Natural killer cell treated with Interleukin-12 subunit alpha and Interleukin-12 subunit beta and Interleukin-15 and Interleukin-18, amount 100 ng/mL, for 72 hours (primary cell): ENCODE measurements around the gene GPN1. TPM values are rescaled to one million over a fixed set of nuclear protein-coding genes. Genes with fewer than 3 reads are reported as not detected.
"Not testable (repeated sequence)": the region's sequence is repeated elsewhere in the genome, so short reads cannot be mapped to it uniquely, and the experiment has no call there.

ENCODE experiments used
- ATAC-seq, 2 donors: fragments of 150-1000 bp; cut with Tn5 transposase in 1 of 2; sonication (Bioruptor Pico), chemical (Tn5 transposase) in 1 of 2; 2 replicates each; pipeline ENCODE4 v1.10.0; 2021
- DNase-seq: peaks from one replicate; pipeline ENCODE4 v3.0.0; 2022; ENCODE audit warnings: low spot score
- H3K27ac Mint-ChIP-seq, 2 donors: 1 replicate in 1 of 2; 2 replicates in 1 of 2; pipeline ENCODE4 v1.8.0; 2022; ENCODE audit warnings: mixed read lengths in 2 of 2, mild to moderate bottlenecking in 1 of 2, moderate library complexity in 1 of 2
- H3K27me3 Mint-ChIP-seq, 2 donors: 1 replicate in 1 of 2; 2 replicates in 1 of 2; pipeline ENCODE4 v1.8.0; 2022; ENCODE audit warnings: mixed read lengths in 2 of 2
- H3K36me3 Mint-ChIP-seq: one replicate; pipeline ENCODE4 v1.8.0; 2022; ENCODE audit warnings: mixed read lengths
- H3K4me1 Mint-ChIP-seq, 2 donors: 1 replicate in 1 of 2; 2 replicates in 1 of 2; pipeline ENCODE4 v1.8.0; 2022; ENCODE audit warnings: low read depth in 2 of 2, mixed read lengths in 2 of 2, mild to moderate bottlenecking in 1 of 2
- H3K4me3 Mint-ChIP-seq: one replicate; pipeline ENCODE4 v1.8.0; 2022; ENCODE audit warnings: mixed read lengths
- H3K9me3 Mint-ChIP-seq: 2 replicates; pipeline ENCODE4 v1.8.0; 2022; ENCODE audit warnings: mixed read lengths
- total RNA-seq, 2 donors: library from RNA; stranded (reverse); gene quantifications; one replicate each; pipeline ENCODE4 v1.2.3, GENCODE V29; 2022

GPN1 gene
- total RNA-seq, 2 donors from 2014 or later = 32.7 to 36.9 TPM

DNA sequence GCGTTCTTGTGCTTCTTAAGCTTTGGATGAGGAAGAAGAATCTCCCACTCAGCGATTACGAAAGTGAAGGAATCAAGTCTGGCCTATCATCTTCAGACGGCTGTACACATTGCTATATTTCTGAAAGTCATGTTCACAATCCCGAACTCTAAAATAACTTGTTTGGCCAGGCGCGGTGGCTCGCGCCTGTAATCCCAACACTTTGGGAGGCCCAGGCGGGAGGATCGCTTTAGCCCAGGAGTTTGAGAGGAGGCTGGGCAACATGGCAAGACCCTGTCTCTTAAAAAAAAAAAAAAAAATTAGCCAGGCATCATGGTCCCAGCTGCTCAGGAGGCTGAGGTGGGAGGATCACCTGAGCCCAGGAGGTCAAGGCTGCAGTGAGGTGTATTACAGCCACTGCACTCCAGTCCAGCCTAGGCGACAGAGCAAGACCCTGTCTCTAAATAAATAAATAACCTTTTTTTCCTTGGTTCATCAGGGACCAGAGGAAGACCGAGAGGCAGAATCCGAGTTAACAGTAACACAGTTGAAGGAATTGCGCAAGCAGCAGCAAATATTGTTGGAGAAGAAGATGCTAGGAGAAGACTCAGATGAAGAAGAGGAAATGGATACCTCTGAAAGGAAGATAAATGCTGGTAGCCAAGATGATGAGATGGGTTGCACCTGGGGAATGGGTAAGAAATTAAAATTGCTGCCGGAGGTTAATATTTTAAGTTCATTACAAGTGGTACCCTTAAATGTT, 35.9 kb downstream of the GPN1 start:
- H3K4me3 Mint-ChIP-seq = peak overlapping the region; percentile 97
- H3K36me3 Mint-ChIP-seq = peaks cover 23% of the 10 kb centered on the region
- peaks cover 37 to 39% of the 10 kb centered on the region in 2 donors for H3K4me1 Mint-ChIP-seq
- H3K9me3 Mint-ChIP-seq = no peaks in the 10 kb centered on the region
- H3K27me3 Mint-ChIP-seq = no peaks in the 10 kb centered on the region
- no peak for DNase-seq
- ATAC-seq = no peak
- peak overlapping the region; percentile 98 to 99 for H3K27ac Mint-ChIP-seq

DNA sequence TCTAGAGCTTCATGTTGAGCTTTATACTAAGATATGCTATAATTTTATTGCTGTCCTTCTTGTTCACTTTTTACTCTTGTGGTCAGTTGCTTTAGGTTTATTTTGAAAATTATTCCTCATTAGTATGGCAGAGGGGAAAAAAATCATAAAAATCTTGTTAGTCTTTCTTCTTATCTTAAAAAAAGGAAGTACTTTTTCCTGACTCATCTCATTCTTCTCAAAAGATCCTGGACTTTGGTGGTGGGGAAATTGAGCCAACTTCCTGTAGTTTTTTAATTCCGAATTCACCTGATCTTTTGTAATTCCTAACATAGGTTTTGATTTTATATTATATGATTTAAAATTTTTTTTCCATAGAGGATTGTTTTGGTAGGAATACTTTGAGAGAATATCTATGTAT, 38.6 kb downstream of the GPN1 start:
- ATAC-seq (no peak), DNase-seq (no peak)
- Mint-ChIP-seq H3K4me3 (no peak overlapping the region), H3K36me3 (peaks cover 18% of the 10 kb centered on the region), H3K27ac (no peak overlapping the region), H3K9me3 (no peaks in the 10 kb centered on the region), H3K27me3 (no peaks in the 10 kb centered on the region), H3K4me1 (peaks cover 20 to 30% of the 10 kb centered on the region in 2 donors)

- DNase-seq (no peak), ATAC-seq (no peak)
- H3K27ac Mint-ChIP-seq = no peak overlapping the region
- H3K4me3 Mint-ChIP-seq = no peak overlapping the region
- peaks cover 32% of the 10 kb centered on the region for H3K36me3 Mint-ChIP-seq
- H3K4me1 Mint-ChIP-seq = peaks cover 0 to 12% of the 10 kb centered on the region in 2 donors
- no peaks in the 10 kb centered on the region for H3K9me3 Mint-ChIP-seq
- no peaks in the 10 kb centered on the region for H3K27me3 Mint-ChIP-seq
Observed at GRCh38 chr2:27671235-27671634, 42.4 kb downstream of the GPN1 start.

- H3K27ac Mint-ChIP-seq = no peak overlapping the region
- ATAC-seq (no peak), DNase-seq (no peak)
- peaks cover 0 to 7% of the 10 kb centered on the region in 2 donors for H3K4me1 Mint-ChIP-seq
- H3K9me3 Mint-ChIP-seq = no peaks in the 10 kb centered on the region
- no peaks in the 10 kb centered on the region for H3K27me3 Mint-ChIP-seq
- H3K4me3 Mint-ChIP-seq = no peak overlapping the region
- H3K36me3 Mint-ChIP-seq = peaks cover 38% of the 10 kb centered on the region
Observed at GRCh38 chr2:27672723-27673486, 44.1 kb downstream of the GPN1 start.

DNA sequence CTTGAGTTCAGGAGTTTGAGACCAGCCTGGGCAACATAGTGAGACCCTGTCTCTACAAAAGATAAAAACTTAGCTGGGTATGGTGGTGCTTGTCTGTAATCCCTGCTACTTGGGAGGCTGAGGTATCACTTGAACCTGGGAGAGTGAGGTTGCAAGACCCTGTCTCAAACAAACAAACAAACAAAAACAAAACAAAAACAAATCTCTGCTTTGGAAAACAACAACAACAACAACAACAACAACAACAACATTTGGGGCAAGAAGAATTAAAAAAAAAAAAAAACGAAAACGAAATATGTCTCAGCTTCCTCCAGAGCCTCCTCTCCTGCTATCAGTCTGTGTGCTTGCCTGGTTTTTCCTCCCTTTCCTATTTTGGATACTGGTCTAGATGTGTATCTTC, 51.7 kb downstream of the GPN1 start:
- Mint-ChIP-seq H3K4me3 (no peak overlapping the region), H3K9me3 (no peaks in the 10 kb centered on the region), H3K27ac (peak overlapping the region in 1 of 2 donors; percentile 92), H3K36me3 (peaks cover 23% of the 10 kb centered on the region), H3K4me1 (peaks cover 32 to 40% of the 10 kb centered on the region in 2 donors), H3K27me3 (no peaks in the 10 kb centered on the region)
- ATAC-seq (no peak), DNase-seq (no peak)

DNA sequence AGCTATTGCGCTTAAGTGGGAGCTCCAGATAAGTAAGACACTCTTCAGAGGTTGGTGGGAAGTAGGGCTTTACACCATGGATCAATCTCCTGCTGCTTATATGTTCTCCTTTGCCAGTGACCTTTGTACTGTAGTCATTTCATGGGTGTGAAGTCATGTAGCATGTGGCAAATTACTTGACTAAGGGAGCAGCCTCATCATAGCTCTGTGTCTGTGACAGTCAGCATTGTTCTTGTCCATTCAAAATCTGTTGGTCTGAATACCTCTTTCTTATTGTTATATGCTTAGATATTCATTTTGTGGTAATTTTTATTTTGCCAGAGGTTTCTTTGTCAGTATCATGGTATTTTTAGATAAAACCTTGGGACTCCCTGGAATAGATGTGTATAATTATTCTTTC, 53.0 kb downstream of the GPN1 start:
- H3K4me1 Mint-ChIP-seq = peaks cover 36 to 40% of the 10 kb centered on the region in 2 donors
- ATAC-seq (peak; percentile 68 to 83), DNase-seq (no peak)
- H3K36me3 Mint-ChIP-seq = peaks cover 18% of the 10 kb centered on the region
- H3K27ac Mint-ChIP-seq = peak overlapping the region; percentile 92 to 94
- peak overlapping the region; percentile 67 for H3K4me3 Mint-ChIP-seq
- H3K27me3 Mint-ChIP-seq = no peaks in the 10 kb centered on the region
- H3K9me3 Mint-ChIP-seq = no peaks in the 10 kb centered on the region

- Mint-ChIP-seq H3K27ac (peak overlapping the region; percentile 92 to 94), H3K36me3 (peaks cover 17% of the 10 kb centered on the region), H3K4me1 (peaks cover 36 to 40% of the 10 kb centered on the region in 2 donors), H3K4me3 (peak overlapping the region; percentile 67)
- not testable (repeated sequence) for H3K9me3 Mint-ChIP-seq, H3K27me3 Mint-ChIP-seq, DNase-seq
- peak; percentile 78 to 80 for ATAC-seq
Observed at GRCh38 chr2:27682334-27682771, 53.5 kb downstream of the GPN1 start.

GRCh38 chr2:27683390-27684071, 54.7 kb downstream of the GPN1 start:
- Mint-ChIP-seq H3K27me3 (no peaks in the 10 kb centered on the region), H3K4me3 (peak overlapping the region; percentile 67), H3K36me3 (peaks cover 11% of the 10 kb centered on the region), H3K27ac (peak overlapping the region; percentile 92 to 94), H3K4me1 (peaks cover 36 to 40% of the 10 kb centered on the region in 2 donors), H3K9me3 (no peaks in the 10 kb centered on the region)
- DNase-seq (peak; percentile 88), ATAC-seq (peak; percentile 73 to 81)

GRCh38 chr2:27685006-27685405, 56.2 kb downstream of the GPN1 start:
- Mint-ChIP-seq H3K27ac (peak overlapping the region; percentile 92 to 94), H3K4me3 (peak overlapping the region; percentile 79), H3K4me1 (peaks cover 36 to 40% of the 10 kb centered on the region in 2 donors), H3K36me3 (peaks cover 11% of the 10 kb centered on the region)
- not testable (repeated sequence) for DNase-seq, H3K27me3 Mint-ChIP-seq, H3K9me3 Mint-ChIP-seq
- peak; percentile 66 to 69 for ATAC-seq

DNA sequence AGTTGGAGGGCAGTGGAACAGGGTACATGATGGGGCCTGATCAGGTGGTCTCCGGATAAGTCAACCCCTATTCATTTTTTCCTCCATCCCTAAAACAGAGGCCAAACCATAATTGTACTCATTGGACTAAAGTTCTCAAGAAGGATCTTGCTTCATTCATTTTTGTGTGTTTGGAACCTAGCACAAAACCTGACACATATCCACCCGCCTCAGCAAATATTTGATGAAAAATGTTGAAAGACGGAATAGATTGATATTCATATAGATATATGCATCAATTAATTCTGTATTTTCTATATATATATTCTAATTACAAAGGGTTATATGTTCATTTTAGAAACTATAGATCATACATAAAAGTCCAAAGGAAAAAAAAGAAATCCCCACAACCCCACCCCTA, 56.7 kb downstream of the GPN1 start:
- Mint-ChIP-seq H3K36me3 (peaks cover 11% of the 10 kb centered on the region), H3K4me1 (peaks cover 36 to 40% of the 10 kb centered on the region in 2 donors), H3K9me3 (no peaks in the 10 kb centered on the region), H3K4me3 (peak overlapping the region; percentile 79), H3K27ac (peak overlapping the region; percentile 92 to 94), H3K27me3 (no peaks in the 10 kb centered on the region)
- no peak for DNase-seq
- ATAC-seq = no peak

GRCh38 chr2:27687232-27687631, 58.4 kb downstream of the GPN1 start:
- Mint-ChIP-seq H3K4me3 (no peak overlapping the region), H3K36me3 (peaks cover 11% of the 10 kb centered on the region), H3K4me1 (peaks cover 25 to 27% of the 10 kb centered on the region in 2 donors), H3K27ac (no peak overlapping the region), H3K9me3 (no peaks in the 10 kb centered on the region), H3K27me3 (no peaks in the 10 kb centered on the region)
- DNase-seq = no peak
- no peak for ATAC-seq

- Mint-ChIP-seq H3K27ac (no peak overlapping the region), H3K27me3 (no peaks in the 10 kb centered on the region), H3K4me3 (no peak overlapping the region), H3K36me3 (peaks cover 5% of the 10 kb centered on the region), H3K9me3 (no peaks in the 10 kb centered on the region), H3K4me1 (peaks cover 12 to 15% of the 10 kb centered on the region in 2 donors)
- ATAC-seq (no peak), DNase-seq (no peak)
Observed at GRCh38 chr2:27689424-27689823, 60.6 kb downstream of the GPN1 start.

- DNase-seq = no peak
- no peak overlapping the region for H3K4me3 Mint-ChIP-seq
- no peaks in the 10 kb centered on the region for H3K27me3 Mint-ChIP-seq
- H3K36me3 Mint-ChIP-seq = peaks cover 5% of the 10 kb centered on the region
- H3K27ac Mint-ChIP-seq = no peak overlapping the region
- peaks cover 6 to 9% of the 10 kb centered on the region in 2 donors for H3K4me1 Mint-ChIP-seq
- no peaks in the 10 kb centered on the region for H3K9me3 Mint-ChIP-seq
- ATAC-seq = no peak
Observed at GRCh38 chr2:27690052-27690451, 61.2 kb downstream of the GPN1 start.
